SK-N-SH treated with all-trans-retinoic acid at 6 μM for 48 hours (cell line): ENCODE results near the gene HOXA2.

Experiments used
- ARNTL ChIP-seq: fragments of 450-650 bp; formaldehyde crosslinking; IDR thresholded peaks from 2 replicates; pipeline ENCODE4 v1.5.0; 2020; ENCODE audit warnings: low read depth, mild to moderate bottlenecking, moderate library complexity, borderline replicate concordance
- CSDC2 ChIP-seq: fragments of 250-450 bp; sonication (Bioruptor Pico); IDR thresholded peaks from 2 replicates; pipeline ENCODE4 v1.5.0; 2020; ENCODE audit warnings: mild to moderate bottlenecking, moderate library complexity
- ESRRG ChIP-seq: fragments of 250-450 bp; sonication (Bioruptor Pico); IDR thresholded peaks from 2 replicates; pipeline ENCODE4 v1.6.1; 2021; ENCODE audit warnings: mild to moderate bottlenecking
- ISL1 ChIP-seq: fragments of 250-450 bp; sonication (Bioruptor Pico); IDR thresholded peaks from 2 replicates; pipeline ENCODE4 v2.1.2; 2022; ENCODE audit warnings: mild to moderate bottlenecking, moderate library complexity
- PPARA ChIP-seq: fragments of 250-450 bp; sonication (Bioruptor Pico); IDR thresholded peaks from 2 replicates; pipeline ENCODE4 v1.5.0; 2020; ENCODE audit warnings: mild to moderate bottlenecking, borderline replicate concordance
- SNAI2 ChIP-seq: fragments of 250-450 bp; sonication (Bioruptor Pico); IDR thresholded peaks from 2 replicates; pipeline ENCODE4 v1.5.0; 2020; ENCODE audit warnings: mild to moderate bottlenecking, moderate library complexity
- TOX ChIP-seq: fragments of 250-450 bp; sonication (Bioruptor Pico); IDR thresholded peaks from 2 replicates; pipeline ENCODE4 v1.8.0; 2021; ENCODE audit warnings: mild to moderate bottlenecking, moderate library complexity, borderline replicate concordance
- ZC3H10 ChIP-seq: fragments of 250-450 bp; sonication (Bioruptor Pico); IDR thresholded peaks from 2 replicates; pipeline ENCODE4 v1.5.1; 2021; ENCODE audit warnings: mild to moderate bottlenecking, moderate library complexity
- ZFP30 ChIP-seq: fragments of 450-650 bp; formaldehyde crosslinking; IDR thresholded peaks from 2 replicates; pipeline ENCODE4 v1.5.0; 2022; ENCODE audit warnings: mild to moderate bottlenecking, moderate library complexity
- ZNF565 ChIP-seq: fragments of 450-650 bp; formaldehyde crosslinking; conservative IDR thresholded peaks from 2 replicates; pipeline ENCODE4 v1.5.0; 2020; ENCODE audit warnings: low read depth, mild to moderate bottlenecking, moderate library complexity
- TF ChIP-seq, protein P1 (sequence below): fragments of 250-450 bp; sonication (Bioruptor Pico); IDR thresholded peaks from 2 replicates; pipeline ENCODE4 v1.5.1; 2021; ENCODE audit warnings: mild to moderate bottlenecking, moderate library complexity
- TF ChIP-seq, protein P2 (sequence below): fragments of 250-450 bp; sonication (Bioruptor Pico); IDR thresholded peaks from 2 replicates; pipeline ENCODE4 v1.8.0; 2020; ENCODE audit warnings: mild to moderate bottlenecking, moderate library complexity, borderline replicate concordance
- TF ChIP-seq, protein P3 (sequence below): fragments of 250-450 bp; sonication (Bioruptor Pico); IDR thresholded peaks from 2 replicates; pipeline ENCODE4 v1.5.1; 2020; ENCODE audit warnings: low read depth, mild to moderate bottlenecking, moderate library complexity

DNA sequence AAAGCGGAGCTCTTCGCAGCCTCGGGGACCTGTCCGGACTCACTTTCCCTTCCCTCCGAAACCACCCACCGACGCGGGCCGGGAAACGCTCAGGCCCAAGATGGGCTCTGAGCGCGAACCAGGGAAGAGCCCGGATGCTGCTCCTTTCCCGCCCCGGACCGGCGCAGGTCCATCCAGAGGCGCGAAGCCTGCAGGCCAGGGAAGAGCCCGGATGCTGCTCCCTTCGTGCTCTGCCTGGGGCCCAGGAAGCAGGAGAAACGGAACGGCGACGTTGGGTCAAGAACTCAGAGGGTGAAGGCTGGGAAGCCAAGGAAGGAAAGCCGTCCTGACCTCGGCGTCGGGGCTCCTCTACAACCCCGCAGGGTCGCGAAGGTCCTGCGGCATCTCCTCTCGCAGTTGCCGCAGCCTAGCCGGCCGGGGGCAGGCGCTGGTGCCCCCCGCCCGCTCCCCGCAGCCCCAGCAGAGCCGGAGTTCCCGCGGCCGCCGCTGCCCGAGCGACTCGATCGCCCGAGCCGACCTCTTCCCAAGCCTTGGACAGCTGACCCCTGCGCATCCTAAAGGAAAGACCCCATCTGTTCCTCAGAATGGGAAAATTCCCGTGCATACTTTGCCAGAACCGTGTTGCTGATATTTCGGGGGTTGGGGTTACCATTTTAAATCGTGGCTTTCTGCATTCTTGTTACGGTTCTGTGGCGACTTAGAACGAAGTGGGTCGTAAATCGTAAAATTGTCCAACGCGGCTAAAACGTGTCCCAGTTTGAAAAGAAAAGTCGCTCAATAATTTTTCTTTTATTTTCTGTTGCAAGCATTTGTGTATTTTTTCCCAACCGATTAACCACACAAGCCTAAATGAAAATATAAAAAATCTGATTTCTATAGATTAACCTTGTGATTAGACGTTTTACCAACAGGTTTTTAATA lies 14.2 kb downstream of the HOXA2 start:
- TF ChIP-seq, protein P1, sequence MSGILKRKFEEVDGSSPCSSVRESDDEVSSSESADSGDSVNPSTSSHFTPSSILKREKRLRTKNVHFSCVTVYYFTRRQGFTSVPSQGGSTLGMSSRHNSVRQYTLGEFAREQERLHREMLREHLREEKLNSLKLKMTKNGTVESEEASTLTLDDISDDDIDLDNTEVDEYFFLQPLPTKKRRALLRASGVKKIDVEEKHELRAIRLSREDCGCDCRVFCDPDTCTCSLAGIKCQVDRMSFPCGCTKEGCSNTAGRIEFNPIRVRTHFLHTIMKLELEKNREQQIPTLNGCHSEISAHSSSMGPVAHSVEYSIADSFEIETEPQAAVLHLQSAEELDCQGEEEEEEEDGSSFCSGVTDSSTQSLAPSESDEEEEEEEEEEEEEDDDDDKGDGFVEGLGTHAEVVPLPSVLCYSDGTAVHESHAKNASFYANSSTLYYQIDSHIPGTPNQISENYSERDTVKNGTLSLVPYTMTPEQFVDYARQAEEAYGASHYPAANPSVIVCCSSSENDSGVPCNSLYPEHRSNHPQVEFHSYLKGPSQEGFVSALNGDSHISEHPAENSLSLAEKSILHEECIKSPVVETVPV, result no peak
- TF ChIP-seq ZFP30 (CRISPR knock-in tag), result no peak
- TF ChIP-seq, protein P2, sequence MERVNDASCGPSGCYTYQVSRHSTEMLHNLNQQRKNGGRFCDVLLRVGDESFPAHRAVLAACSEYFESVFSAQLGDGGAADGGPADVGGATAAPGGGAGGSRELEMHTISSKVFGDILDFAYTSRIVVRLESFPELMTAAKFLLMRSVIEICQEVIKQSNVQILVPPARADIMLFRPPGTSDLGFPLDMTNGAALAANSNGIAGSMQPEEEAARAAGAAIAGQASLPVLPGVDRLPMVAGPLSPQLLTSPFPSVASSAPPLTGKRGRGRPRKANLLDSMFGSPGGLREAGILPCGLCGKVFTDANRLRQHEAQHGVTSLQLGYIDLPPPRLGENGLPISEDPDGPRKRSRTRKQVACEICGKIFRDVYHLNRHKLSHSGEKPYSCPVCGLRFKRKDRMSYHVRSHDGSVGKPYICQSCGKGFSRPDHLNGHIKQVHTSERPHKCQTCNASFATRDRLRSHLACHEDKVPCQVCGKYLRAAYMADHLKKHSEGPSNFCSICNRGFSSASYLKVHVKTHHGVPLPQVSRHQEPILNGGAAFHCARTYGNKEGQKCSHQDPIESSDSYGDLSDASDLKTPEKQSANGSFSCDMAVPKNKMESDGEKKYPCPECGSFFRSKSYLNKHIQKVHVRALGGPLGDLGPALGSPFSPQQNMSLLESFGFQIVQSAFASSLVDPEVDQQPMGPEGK (CRISPR knock-in tag), result no peak
- no peak for TF ChIP-seq ESRRG (CRISPR knock-in tag)
- TF ChIP-seq TOX (CRISPR knock-in tag), result no peak
- TF ChIP-seq, protein P3, sequence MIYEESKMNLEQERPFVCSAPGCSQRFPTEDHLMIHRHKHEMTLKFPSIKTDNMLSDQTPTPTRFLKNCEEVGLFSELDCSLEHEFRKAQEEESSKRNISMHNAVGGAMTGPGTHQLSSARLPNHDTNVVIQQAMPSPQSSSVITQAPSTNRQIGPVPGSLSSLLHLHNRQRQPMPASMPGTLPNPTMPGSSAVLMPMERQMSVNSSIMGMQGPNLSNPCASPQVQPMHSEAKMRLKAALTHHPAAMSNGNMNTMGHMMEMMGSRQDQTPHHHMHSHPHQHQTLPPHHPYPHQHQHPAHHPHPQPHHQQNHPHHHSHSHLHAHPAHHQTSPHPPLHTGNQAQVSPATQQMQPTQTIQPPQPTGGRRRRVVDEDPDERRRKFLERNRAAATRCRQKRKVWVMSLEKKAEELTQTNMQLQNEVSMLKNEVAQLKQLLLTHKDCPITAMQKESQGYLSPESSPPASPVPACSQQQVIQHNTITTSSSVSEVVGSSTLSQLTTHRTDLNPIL, result no peak
- no peak for TF ChIP-seq ZC3H10 (CRISPR knock-in tag)
- TF ChIP-seq ARNTL, result no peak
- no peak for TF ChIP-seq SNAI2 (CRISPR knock-in tag)
- TF ChIP-seq PPARA, result no peak
- no peak for TF ChIP-seq ZNF565 (CRISPR knock-in tag)
- TF ChIP-seq ISL1 (CRISPR knock-in tag), result no peak
- no peak for TF ChIP-seq CSDC2
